ENCODE results near the gene GABRG3.

GABRG3 gene

DNA sequence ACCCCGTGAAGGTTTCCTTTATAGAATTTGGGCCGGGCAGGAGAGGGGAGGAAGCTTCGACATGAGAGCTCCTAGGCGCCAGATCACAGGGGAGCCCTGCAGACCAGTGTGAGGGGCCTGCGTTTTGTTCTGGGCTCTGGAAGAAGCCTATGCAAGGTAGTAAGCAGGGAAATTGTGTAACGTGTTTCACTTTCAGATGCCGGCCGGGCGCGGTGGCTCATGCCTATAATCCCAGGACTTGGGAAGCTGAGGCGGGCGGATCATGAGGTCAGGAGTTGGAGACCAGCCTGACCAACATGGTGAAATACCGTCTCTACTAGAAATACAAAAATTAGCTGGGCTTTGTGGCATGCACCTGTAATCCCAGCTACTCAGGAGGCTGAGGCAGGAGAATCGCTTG, 65.2 kb downstream of the GABRG3 start:
- no peaks in the 10 kb centered on the region for H3K36me3 Mint-ChIP-seq
- peaks cover 4% of the 10 kb centered on the region for H3K9me3 Mint-ChIP-seq (ENCODE audit: low read depth)
- H3K4me1 Mint-ChIP-seq (ENCODE audit: low read depth) = no peaks in the 10 kb centered on the region
- H3K4me3 Mint-ChIP-seq = no peak overlapping the region
- H3K27ac Mint-ChIP-seq = no peak overlapping the region
- H3K27me3 Mint-ChIP-seq = no peaks in the 10 kb centered on the region

DNA sequence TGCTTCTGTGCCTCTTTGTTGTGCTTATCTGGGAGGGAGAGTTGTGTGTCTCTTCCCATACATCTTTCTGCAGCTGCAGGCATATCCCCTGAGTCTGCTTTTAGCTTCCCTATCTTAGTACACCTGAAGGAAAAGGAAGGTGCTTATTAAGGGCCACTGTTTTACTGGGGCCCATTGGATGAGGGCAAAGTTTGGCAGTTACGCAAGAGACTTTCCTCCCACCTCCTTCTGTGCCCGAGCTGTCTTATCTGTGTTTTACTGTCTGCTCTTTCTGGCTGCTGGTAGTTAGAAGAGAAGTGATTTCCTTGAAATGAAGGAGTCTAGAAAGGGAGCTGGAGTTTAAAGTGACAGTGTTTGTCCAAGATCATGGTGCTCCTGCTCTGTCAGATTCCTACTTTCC, 66.5 kb downstream of the GABRG3 start:
- Mint-ChIP-seq H3K27ac (no peak overlapping the region), H3K4me3 (no peak overlapping the region), H3K36me3 (no peaks in the 10 kb centered on the region), H3K9me3 (ENCODE audit: low read depth) (no peaks in the 10 kb centered on the region), H3K27me3 (no peaks in the 10 kb centered on the region), H3K4me1 (ENCODE audit: low read depth) (no peaks in the 10 kb centered on the region)

DNA sequence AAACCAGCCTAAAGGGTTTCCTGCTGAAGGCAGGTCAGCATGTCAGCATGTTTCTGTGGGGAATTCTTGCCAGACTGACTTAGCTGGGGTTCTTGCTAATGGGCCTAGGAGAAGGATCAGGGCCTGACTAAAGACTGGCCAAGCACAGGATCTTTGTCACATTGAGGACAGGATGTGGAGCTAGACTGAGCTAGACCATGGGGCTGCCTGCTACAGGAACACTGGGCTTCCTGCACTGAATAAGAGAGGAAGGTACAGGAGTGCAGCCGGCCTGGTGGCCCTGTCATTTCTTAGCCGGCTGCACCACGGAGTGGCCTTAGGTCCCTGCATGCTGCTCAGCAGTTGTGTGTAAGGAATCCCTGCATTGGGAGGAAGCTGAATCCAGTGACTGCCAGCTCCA, 68.2 kb downstream of the GABRG3 start:
- Mint-ChIP-seq H3K27ac (no peak overlapping the region), H3K4me1 (ENCODE audit: low read depth) (no peaks in the 10 kb centered on the region), H3K9me3 (ENCODE audit: low read depth) (no peaks in the 10 kb centered on the region), H3K27me3 (no peaks in the 10 kb centered on the region), H3K36me3 (no peaks in the 10 kb centered on the region), H3K4me3 (no peak overlapping the region)

DNA sequence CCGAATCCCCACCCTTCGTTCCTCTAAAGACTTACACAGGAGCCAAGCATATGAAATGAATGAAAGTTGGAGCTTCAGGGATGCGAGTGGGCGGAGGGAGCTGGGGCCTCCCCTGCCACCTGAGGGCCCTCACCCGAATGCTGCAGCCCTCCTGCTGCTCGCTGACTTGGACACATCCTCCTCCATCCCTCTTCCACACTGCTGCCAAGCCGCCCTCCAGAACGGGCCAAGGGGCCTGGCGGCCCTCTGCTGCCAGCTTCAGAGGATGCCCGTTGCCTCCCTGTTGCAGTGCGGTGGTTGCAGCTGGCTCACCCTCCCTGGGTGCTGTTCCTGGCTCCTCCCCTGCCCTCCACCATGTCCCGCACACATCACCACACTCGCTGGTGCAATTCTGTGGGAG, 71.2 kb downstream of the GABRG3 start:
- Mint-ChIP-seq H3K4me3 (no peak overlapping the region), H3K9me3 (ENCODE audit: low read depth) (no peaks in the 10 kb centered on the region), H3K27ac (no peak overlapping the region), H3K36me3 (no peaks in the 10 kb centered on the region), H3K4me1 (ENCODE audit: low read depth) (no peaks in the 10 kb centered on the region), H3K27me3 (no peaks in the 10 kb centered on the region)

DNA sequence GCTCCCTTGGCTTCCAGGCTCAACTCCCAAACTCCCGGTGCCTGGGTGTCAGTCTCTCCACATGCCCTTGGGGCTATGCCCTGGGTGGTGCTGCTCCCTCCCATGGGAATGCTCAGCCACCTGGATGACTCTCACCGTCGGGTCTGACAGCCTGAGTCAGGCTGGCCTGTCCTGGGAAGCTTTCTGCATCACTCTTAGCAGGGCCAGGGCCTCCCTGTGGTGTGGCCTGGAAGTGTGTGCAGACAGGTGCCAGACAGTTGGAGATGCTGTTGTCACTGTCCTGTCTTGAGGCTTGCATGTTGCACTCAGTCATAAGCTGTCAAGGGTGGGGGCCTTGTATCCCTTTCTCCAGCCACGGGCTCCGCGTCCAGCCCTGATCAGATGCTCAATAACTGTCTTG, 71.7 kb downstream of the GABRG3 start:
- H3K27ac Mint-ChIP-seq = no peak overlapping the region
- H3K4me1 Mint-ChIP-seq (ENCODE audit: low read depth) = no peaks in the 10 kb centered on the region
- H3K9me3 Mint-ChIP-seq (ENCODE audit: low read depth) = no peaks in the 10 kb centered on the region
- H3K36me3 Mint-ChIP-seq = no peaks in the 10 kb centered on the region
- no peaks in the 10 kb centered on the region for H3K27me3 Mint-ChIP-seq
- no peak overlapping the region for H3K4me3 Mint-ChIP-seq

DNA sequence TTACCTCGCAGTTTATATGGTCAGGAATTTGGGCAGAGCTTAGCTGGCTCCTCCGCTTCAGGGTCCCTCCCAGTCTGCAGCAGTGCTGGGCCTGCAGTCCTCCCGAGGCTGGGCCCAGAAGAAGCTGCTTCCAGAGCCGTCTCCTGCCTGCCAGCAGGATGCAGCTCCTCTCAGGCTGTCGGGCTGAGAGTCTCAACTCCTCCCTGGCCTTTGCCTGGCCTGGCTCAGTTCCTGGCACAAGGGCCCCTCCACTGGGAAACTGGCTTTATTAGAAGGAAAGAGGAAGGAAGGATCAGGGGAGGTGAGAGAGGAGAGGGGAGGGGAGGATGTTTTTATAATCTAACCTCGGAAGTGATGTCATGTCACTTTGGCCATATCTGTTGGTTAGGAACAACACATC, 72.8 kb downstream of the GABRG3 start:
- Mint-ChIP-seq H3K27ac (no peak overlapping the region), H3K27me3 (no peaks in the 10 kb centered on the region), H3K36me3 (no peaks in the 10 kb centered on the region), H3K4me1 (ENCODE audit: low read depth) (no peaks in the 10 kb centered on the region), H3K4me3 (no peak overlapping the region), H3K9me3 (ENCODE audit: low read depth) (no peaks in the 10 kb centered on the region)

DNA sequence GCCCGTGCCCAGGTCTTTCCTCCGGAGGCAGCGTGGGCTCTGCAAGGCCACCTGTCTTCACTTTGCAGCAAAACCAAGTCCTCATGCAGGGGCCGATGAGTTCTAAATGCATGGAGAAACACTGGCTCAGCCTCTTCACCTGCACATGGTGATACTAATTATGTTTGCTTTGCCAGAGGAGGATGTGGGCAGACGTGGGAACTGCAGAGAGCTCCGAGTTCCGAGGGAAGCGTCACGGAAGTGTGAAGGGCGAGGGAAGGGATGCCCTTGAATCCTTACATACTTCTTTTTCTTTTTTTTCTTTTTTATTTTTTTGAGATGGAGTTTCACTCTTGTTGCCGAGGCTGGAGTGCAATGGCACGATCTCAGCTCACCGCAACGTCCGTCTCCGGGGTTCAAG, 74.8 kb downstream of the GABRG3 start:
- Mint-ChIP-seq H3K36me3 (no peaks in the 10 kb centered on the region), H3K4me1 (ENCODE audit: low read depth) (no peaks in the 10 kb centered on the region)

DNA sequence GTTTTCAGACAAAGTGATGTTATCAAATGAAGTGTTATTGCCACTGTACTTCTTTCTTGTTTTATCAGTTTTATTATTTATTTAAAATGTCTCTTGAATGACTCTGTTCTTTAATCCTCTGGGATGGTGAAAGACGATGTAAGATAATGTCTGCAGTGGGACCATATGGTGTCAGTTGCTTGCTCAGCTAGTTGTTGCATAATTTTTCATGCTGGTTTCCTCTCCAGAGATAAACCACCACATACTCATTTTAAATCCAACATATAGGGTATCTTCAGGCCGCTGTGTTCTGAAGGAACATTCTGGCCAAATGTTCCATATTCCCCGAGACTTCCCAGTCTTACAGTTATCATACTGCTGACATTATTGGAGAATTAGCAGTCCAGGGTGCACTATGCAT, 75.9 kb downstream of the GABRG3 start:
- H3K4me3 Mint-ChIP-seq = no peak overlapping the region
- H3K4me1 Mint-ChIP-seq (ENCODE audit: low read depth) = no peaks in the 10 kb centered on the region
- no peak overlapping the region for H3K27ac Mint-ChIP-seq

More for the DNA sequence above, 74.8 kb downstream of the GABRG3 start:
- H3K27me3 Mint-ChIP-seq = no peaks in the 10 kb centered on the region
- H3K27ac Mint-ChIP-seq = no peak overlapping the region
- no peaks in the 10 kb centered on the region for H3K9me3 Mint-ChIP-seq (ENCODE audit: low read depth)
- no peak overlapping the region for H3K4me3 Mint-ChIP-seq

DNA sequence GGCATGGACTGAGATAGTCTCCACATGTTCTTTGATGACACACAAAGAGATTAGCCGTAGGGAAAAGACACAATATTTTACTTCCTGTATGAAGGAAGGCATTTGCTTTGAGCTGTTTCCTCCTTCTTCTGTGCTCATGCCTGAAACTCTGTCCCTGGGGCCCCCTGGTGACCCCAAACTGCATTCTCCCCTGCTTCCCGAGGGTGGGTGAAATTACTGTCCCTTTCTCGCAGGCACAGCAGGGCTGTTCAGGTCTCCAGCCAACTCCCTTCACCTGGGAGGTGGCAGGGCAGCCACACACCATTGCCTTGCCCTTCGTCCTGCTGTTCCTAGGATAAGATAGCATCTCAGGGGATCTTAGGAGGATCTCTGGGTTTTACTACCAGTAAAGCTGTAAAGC, 79.2 kb downstream of the GABRG3 start:
- no peaks in the 10 kb centered on the region for H3K27me3 Mint-ChIP-seq
- H3K9me3 Mint-ChIP-seq (ENCODE audit: low read depth) = no peaks in the 10 kb centered on the region
- no peak overlapping the region for H3K4me3 Mint-ChIP-seq
- H3K36me3 Mint-ChIP-seq = no peaks in the 10 kb centered on the region
- no peaks in the 10 kb centered on the region for H3K4me1 Mint-ChIP-seq (ENCODE audit: low read depth)
- H3K27ac Mint-ChIP-seq = no peak overlapping the region

More for the DNA sequence above, 75.9 kb downstream of the GABRG3 start:
- no peaks in the 10 kb centered on the region for H3K36me3 Mint-ChIP-seq
- H3K27me3 Mint-ChIP-seq = no peaks in the 10 kb centered on the region
- no peaks in the 10 kb centered on the region for H3K9me3 Mint-ChIP-seq (ENCODE audit: low read depth)

DNA sequence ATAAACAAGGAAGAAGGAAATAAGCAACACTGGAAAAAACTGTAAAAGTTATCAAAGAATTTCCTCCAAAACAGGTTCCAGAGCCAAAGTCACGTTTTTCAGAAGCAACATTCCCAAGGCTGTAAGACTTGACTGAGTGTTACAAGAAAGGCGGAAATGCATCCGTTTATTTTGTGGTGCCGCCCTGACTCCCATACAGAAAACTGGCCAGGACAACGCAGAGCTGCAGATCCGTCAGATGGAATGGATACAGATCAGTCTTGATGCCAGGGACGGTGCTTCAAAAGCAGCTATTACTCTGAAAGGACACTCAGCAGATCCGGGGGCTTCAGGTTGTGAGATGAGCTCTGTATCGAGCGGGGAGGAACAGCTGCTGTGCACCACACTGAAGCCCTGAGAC, 83.4 kb downstream of the GABRG3 start:
- H3K27ac Mint-ChIP-seq = no peak overlapping the region
- no peaks in the 10 kb centered on the region for H3K4me1 Mint-ChIP-seq (ENCODE audit: low read depth)
- H3K9me3 Mint-ChIP-seq (ENCODE audit: low read depth) = no peaks in the 10 kb centered on the region
- no peaks in the 10 kb centered on the region for H3K36me3 Mint-ChIP-seq
- H3K4me3 Mint-ChIP-seq = no peak overlapping the region
- H3K27me3 Mint-ChIP-seq = peaks cover under 1% of the 10 kb centered on the region

DNA sequence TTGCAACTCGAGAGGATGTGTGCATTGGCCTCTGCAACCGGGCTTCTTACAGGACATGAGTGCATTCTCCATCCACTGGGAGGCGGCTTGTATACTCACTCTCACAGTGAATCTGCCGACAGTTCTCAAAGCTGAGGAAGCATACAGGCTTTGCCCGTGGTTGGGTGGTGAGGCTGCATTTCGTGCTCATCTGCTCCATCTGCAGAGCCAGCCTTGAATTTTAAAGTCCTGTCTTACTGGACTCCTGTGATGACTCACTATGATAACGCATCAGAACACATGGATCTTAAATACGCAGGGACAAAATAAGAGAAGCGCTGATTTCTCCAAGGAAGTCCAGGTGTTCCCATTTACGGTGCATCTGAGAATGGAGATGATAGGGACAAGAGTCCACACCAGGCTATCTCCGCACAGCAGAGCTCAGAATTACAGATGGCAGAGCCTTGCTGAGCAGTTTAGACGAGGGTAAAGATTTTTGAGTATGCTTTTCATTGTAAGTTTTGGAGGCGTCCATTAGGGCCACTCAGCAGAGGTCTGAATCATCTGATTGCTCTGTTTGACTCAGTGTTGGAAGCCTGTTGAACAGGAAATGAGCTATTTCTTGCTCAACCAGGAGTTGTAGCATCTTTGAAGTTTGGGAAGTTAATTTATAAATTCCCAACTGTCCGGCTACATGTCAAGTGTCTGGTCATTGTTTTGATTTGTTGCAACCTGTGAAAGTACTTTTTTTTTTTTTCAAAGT, 87.1 kb downstream of the GABRG3 start:
- Mint-ChIP-seq H3K36me3 (no peaks in the 10 kb centered on the region), H3K4me1 (ENCODE audit: low read depth) (no peaks in the 10 kb centered on the region), H3K27ac (no peak overlapping the region), H3K4me3 (no peak overlapping the region), H3K9me3 (ENCODE audit: low read depth) (no peaks in the 10 kb centered on the region), H3K27me3 (peaks cover 2% of the 10 kb centered on the region)

DNA sequence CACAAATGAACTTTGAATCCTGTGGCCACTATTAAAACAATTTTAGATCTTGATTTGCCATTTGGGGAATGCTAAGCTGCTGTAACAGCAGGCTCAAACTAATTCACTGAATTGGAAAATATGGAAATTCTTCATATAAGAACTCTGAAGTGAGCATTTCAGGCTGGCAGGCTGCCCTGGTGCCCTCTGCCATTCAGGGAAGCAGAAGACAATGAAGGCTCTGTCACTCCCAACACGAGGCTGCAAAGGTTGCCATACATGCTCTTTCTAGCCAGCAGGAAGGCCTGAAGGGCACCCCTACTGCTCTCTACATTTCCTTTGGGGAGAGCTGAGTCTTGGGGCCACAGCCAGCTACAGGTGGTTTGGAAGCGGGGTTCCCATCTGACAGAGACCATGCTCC, 88.0 kb downstream of the GABRG3 start:
- Mint-ChIP-seq H3K9me3 (ENCODE audit: low read depth) (no peaks in the 10 kb centered on the region), H3K27ac (no peak overlapping the region), H3K4me3 (no peak overlapping the region), H3K27me3 (peaks cover 2% of the 10 kb centered on the region), H3K4me1 (ENCODE audit: low read depth) (no peaks in the 10 kb centered on the region), H3K36me3 (no peaks in the 10 kb centered on the region)

DNA sequence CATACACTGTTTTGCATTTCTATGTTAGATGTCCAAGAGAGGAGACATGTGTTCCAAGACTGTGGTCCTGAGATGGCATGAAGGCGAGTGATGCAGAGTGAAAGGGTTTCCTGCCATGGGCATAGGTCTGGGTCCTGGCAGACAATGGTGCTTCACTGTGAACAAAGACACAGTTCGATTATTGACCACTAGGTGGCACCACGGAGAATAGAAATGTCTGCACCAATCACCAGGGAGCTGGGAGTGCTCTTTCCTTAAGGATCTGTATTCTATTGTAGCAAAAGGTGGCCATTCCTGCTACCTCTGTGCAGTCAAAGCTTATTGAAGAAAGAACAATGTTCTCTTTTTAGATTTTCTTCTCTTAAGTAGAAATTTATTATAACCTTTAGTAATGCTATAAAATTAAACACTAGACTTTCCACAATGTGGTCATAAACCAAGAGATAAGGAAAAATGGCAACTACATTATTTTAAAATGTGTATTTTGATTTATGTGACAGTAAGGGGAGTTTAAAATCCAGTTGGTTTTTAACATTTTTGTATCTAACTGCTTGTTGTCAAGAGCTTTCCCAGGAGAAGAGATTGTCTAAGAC, 88.7 kb downstream of the GABRG3 start:
- no peaks in the 10 kb centered on the region for H3K9me3 Mint-ChIP-seq (ENCODE audit: low read depth)
- no peaks in the 10 kb centered on the region for H3K36me3 Mint-ChIP-seq
- no peaks in the 10 kb centered on the region for H3K4me1 Mint-ChIP-seq (ENCODE audit: low read depth)
- no peak overlapping the region for H3K4me3 Mint-ChIP-seq
- H3K27me3 Mint-ChIP-seq = peaks cover 2% of the 10 kb centered on the region
- no peak overlapping the region for H3K27ac Mint-ChIP-seq

DNA sequence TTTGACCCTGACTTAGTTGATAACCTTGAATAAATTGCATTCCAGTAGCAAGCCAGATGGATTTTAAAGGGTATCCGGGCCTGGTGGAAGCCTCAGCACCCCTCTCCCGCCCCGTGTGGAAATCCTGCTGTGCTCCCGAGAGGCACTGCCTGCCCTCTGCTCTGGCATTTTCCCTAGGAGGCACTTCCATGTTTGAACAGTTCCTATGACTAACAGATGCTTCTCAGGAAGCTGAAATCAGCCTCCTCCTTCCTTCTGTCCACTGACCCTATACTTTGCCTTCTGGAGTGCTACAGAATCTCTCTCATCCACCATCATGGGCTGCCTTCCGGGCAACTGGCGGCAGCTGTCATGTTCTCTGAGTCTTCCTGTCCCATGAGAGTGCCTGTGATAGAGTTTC, 90.8 kb downstream of the GABRG3 start:
- Mint-ChIP-seq H3K27ac (no peak overlapping the region), H3K9me3 (ENCODE audit: low read depth) (no peaks in the 10 kb centered on the region), H3K4me3 (no peak overlapping the region), H3K27me3 (peaks cover 2% of the 10 kb centered on the region), H3K36me3 (no peaks in the 10 kb centered on the region), H3K4me1 (ENCODE audit: low read depth) (no peaks in the 10 kb centered on the region)

DNA sequence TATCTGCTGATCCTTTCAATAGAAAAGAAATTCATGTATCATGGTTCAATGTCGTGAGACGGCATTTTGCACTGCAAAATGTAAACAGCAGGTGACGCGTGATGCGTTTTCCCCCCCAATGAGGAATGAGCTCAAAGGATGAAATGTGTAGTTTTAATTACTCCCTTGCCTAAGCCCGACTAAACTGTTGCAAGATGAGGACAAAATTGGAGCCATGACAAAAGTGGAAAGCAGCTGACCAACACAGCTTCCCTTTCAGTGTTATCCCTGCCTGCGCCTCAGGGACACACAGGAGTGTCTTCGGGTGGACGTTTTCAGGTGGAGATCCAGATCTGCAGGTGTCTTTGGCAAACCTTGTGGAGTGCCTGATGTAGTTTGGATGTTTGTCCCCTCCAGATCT, 92.0 kb downstream of the GABRG3 start:
- Mint-ChIP-seq H3K36me3 (no peaks in the 10 kb centered on the region), H3K27me3 (peaks cover 2% of the 10 kb centered on the region), H3K4me1 (ENCODE audit: low read depth) (no peaks in the 10 kb centered on the region), H3K4me3 (no peak overlapping the region), H3K27ac (no peak overlapping the region), H3K9me3 (ENCODE audit: low read depth) (peaks cover 4% of the 10 kb centered on the region)

DNA sequence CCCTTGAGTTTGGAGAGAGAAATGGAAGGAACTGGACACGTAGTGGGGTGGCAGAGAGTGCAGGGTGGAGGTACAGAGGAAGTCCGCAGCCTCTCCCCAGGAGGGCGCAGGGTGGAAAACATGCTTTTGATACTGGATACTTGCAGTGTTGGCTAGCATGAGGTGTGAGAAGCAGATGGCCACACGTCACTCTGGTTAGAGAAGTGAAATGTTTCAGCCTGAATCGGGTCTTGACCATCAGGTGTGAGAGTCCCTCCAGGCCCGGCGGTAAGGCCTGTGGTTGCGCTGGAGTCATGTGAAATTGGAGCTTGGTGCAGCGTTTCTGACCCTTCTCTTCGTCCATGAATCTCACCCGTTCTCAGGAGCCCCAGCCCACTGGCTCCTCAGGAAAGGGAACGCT, 93.1 kb downstream of the GABRG3 start:
- no peaks in the 10 kb centered on the region for H3K36me3 Mint-ChIP-seq
- H3K27ac Mint-ChIP-seq = no peak overlapping the region
- peaks cover 2% of the 10 kb centered on the region for H3K27me3 Mint-ChIP-seq
- H3K4me1 Mint-ChIP-seq (ENCODE audit: low read depth) = no peaks in the 10 kb centered on the region
- no peak overlapping the region for H3K4me3 Mint-ChIP-seq
- peaks cover 9% of the 10 kb centered on the region for H3K9me3 Mint-ChIP-seq (ENCODE audit: low read depth)
